Measurements from ENCODE around the gene METTL26. TPM values are rescaled to one million over a fixed set of nuclear protein-coding genes. Genes with fewer than 3 reads are reported as not detected.

Gene METTL26
- total and polyA plus RNA-seq, 10 of the 15 experiments (the other 5 are each of a cell fraction or from before 2014, with no cell fraction given) = 5.4 to 163 (median 79.3) TPM

- TF ChIP-seq ZNF622 (IDR thresholded peaks at IDR 0.05) (no peak), SUPT20H (IDR thresholded peaks at IDR 0.05; ENCODE audit: borderline replicate concordance, control insufficient read depth, low read depth, low read length) (no peak), NFYB (IDR thresholded peaks at IDR 0.05; ENCODE audit: insufficient read depth, low read depth, low read length) (no peak), JUNB (IDR thresholded peaks at IDR 0.05) (no peak), CEBPZ (IDR thresholded peaks at IDR 0.05; ENCODE audit: low read depth, low read length) (no peak), POLR2AphosphoS2 (IDR thresholded peaks at IDR 0.05; ENCODE audit: low read depth, low read length) (no peak), IRF5 (IDR thresholded peaks at IDR 0.05; ENCODE audit: borderline replicate concordance) (no peak), MYC (IDR thresholded peaks at IDR 0.05; ENCODE audit: insufficient read depth, insufficient read length, insufficient replicate concordance, low read length, severe bottlenecking) (peak; percentile 74), TCF3 (IDR thresholded peaks at IDR 0.05; ENCODE audit: borderline replicate concordance, insufficient read depth, low read depth, low read length) (0 out of 2 replicates have a peak, but pooled peaks have one; percentile 6), SREBF1 (IDR thresholded peaks at IDR 0.05; ENCODE audit: low read length) (no peak), CHD2 (IDR thresholded peaks at IDR 0.05; ENCODE audit: borderline replicate concordance, low read depth, low read length) (0 out of 2 replicates have a peak, but pooled peaks have one; percentile 7), HDAC6 (IDR thresholded peaks at IDR 0.05; ENCODE audit: unreplicated experiment) (peak; percentile 31), EED (IDR thresholded peaks at IDR 0.05; ENCODE audit: low read depth) (no peak), CEBPB (IDR thresholded peaks at IDR 0.05; ENCODE audit: borderline replicate concordance in 1 of 2, low read depth in 2 of 2, low read length in 2 of 2) (no peak), RBBP5 (conservative IDR thresholded peaks at IDR 0.05) (no peak), FOXK2 (IDR thresholded peaks at IDR 0.05) (no peak), TAF1 (IDR thresholded peaks at IDR 0.05; ENCODE audit: borderline replicate concordance, low read depth, low read length) (no peak)
- TF ChIP-seq, protein P1, sequence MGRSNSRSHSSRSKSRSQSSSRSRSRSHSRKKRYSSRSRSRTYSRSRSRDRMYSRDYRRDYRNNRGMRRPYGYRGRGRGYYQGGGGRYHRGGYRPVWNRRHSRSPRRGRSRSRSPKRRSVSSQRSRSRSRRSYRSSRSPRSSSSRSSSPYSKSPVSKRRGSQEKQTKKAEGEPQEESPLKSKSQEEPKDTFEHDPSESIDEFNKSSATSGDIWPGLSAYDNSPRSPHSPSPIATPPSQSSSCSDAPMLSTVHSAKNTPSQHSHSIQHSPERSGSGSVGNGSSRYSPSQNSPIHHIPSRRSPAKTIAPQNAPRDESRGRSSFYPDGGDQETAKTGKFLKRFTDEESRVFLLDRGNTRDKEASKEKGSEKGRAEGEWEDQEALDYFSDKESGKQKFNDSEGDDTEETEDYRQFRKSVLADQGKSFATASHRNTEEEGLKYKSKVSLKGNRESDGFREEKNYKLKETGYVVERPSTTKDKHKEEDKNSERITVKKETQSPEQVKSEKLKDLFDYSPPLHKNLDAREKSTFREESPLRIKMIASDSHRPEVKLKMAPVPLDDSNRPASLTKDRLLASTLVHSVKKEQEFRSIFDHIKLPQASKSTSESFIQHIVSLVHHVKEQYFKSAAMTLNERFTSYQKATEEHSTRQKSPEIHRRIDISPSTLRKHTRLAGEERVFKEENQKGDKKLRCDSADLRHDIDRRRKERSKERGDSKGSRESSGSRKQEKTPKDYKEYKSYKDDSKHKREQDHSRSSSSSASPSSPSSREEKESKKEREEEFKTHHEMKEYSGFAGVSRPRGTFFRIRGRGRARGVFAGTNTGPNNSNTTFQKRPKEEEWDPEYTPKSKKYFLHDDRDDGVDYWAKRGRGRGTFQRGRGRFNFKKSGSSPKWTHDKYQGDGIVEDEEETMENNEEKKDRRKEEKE (IDR thresholded peaks at IDR 0.05) = no peak
- TF ChIP-seq, protein P2, sequence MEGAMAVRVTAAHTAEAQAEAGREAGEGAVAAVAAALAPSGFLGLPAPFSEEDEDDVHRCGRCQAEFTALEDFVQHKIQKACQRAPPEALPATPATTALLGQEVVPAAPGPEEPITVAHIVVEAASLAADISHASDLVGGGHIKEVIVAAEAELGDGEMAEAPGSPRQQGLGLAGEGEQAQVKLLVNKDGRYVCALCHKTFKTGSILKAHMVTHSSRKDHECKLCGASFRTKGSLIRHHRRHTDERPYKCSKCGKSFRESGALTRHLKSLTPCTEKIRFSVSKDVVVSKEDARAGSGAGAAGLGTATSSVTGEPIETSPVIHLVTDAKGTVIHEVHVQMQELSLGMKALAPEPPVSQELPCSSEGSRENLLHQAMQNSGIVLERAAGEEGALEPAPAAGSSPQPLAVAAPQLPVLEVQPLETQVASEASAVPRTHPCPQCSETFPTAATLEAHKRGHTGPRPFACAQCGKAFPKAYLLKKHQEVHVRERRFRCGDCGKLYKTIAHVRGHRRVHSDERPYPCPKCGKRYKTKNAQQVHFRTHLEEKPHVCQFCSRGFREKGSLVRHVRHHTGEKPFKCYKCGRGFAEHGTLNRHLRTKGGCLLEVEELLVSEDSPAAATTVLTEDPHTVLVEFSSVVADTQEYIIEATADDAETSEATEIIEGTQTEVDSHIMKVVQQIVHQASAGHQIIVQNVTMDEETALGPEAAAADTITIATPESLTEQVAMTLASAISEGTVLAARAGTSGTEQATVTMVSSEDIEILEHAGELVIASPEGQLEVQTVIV (IDR thresholded peaks at IDR 0.05; ENCODE audit: borderline replicate concordance, partially characterized antibody) = no peak
Observed at GRCh38 chr16:642189-643049, 6.3 kb upstream of the METTL26 start (continued).

Data from GM12878 (cell line).